HG02870 (cell line): ENCODE measurements around the gene RNF223.
"Not testable (repeated sequence)": the region's sequence is repeated elsewhere in the genome, so short reads cannot be mapped to it uniquely, and the experiment has no call there.

Experiments
- ATAC-seq: cut with Tn5 transposase; IDR thresholded peaks from one replicate; pipeline ENCODE4 v1.9.1; 2021; ENCODE audit warnings: mild to moderate bottlenecking, moderate library complexity; ENCODE audit not compliant: unreplicated experiment

Gene RNF223

GRCh38 chr1:1110561-1110971 lies 36.5 kb upstream of the RNF223 start:
- no peak for ATAC-seq

DNA sequence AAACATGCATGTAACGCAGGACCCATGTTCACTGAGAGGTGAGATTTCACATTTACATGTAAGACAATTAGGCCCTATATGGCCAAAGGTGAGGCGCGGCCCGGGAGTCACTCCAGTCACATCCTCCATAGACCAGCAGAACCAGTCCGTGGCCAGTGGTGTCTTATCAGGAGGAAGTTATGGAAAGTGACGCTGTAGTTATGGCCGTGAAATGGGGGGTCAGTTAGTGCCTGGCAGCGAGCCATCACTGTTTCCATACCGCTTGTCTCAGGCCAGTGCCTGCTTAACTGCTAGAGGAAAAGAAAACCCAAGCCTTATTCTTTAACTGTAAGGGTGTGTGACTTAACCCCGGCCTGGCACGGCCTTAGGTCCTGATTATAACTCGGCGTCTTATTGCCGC lies 35.6 kb upstream of the RNF223 start:
- no peak for ATAC-seq

GRCh38 chr1:1106510-1107221 lies 32.6 kb upstream of the RNF223 start:
- ATAC-seq = no peak

GRCh38 chr1:1104152-1104551 lies 30.0 kb upstream of the RNF223 start:
- ATAC-seq = not testable (repeated sequence)

GRCh38 chr1:1101503-1101902 lies 27.4 kb upstream of the RNF223 start:
- no peak for ATAC-seq

DNA sequence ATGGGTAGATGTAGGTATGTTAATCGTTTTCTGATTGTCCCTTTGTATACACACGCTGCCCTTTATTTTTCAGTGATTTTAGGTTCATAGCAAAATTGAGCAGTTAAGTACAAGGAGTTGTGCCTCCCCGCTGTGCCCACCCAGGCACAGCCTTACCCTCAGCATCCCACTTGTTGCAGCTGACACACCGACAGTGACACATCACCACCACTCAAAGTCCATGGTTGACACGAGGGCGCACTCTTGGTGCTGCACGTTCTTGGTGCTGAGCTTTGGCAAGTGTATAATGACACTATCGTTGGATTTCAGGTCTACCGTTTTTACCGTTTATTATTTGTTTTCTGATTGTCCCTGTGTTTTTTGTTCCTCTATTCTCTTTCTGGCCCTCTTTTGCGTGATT lies 26.2 kb upstream of the RNF223 start:
- no peak for ATAC-seq

- no peak for ATAC-seq
Measured at GRCh38 chr1:1099506-1100183, 25.5 kb upstream of the RNF223 start.

DNA sequence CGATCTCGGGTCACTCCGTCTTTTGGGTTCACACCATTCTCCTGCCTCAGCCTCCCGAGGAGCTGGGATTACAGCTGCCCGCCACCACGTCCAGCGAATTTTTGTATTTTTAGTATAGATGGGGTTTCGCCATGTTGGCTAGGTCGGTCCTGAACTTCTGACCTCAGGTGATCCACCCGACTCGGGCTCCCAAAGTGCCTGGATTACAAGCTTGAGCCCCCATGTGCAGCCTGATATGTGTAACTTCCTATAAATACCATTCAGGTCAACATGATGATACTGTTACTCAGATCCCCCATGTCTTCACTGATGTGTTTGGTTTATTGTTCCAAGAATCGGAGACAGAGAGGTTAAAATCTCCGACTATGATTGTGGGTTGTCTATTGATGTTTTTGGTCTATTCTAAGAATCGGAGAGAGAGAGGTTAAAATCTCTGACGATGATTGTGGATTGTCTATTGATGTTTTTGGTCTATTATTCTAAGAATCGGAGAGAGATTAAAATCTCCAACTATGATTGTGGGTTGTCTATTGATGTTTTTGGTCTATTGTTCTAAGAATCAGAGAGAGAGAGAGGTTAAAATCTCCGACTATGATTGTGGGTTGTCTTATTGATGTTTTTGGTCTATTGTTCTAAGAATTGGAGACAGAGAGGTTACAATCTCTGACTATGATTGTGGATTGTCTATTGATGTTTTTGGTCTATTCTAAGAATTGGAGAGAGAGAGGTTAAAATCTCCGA lies 24.7 kb upstream of the RNF223 start:
- no peak for ATAC-seq

DNA sequence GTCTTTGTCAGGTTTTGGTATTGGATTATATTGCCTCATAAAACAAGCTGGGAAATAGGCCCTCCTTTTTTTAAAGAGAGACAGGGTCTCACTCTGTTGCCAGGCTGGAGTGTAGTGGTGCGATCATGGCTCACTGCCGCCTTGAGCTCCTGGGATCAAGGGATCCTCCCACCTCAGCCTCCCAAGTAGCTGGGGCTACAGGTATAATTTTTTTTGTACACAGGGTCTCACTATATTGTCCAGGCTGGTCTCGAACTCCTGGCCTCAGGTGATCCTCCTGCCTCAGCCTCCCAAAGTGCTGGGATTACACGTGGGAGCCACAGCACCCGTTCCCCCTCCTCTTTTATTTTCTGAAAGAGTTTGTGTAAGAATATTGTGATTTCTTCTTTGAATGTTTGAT lies 22.0 kb upstream of the RNF223 start:
- ATAC-seq = not testable (repeated sequence)

DNA sequence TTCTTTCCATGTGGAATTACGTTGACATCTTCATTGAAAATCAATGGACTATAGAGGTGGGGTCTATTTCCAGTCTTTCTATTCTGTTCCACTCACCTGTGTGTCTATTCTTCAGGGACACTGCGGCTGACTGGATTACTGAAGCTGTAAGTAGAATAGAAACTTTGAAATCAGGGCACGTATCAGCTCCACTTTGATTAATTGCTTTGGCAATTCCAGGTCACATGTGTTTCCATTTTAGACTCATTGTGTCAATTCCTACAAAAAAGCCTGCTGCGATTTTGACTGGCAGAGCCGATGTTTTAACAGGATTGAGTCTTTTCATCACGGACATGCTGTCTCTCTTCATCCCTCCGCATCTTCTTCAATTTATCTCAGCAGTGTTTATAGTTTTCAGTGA lies 20.9 kb upstream of the RNF223 start:
- no peak for ATAC-seq

DNA sequence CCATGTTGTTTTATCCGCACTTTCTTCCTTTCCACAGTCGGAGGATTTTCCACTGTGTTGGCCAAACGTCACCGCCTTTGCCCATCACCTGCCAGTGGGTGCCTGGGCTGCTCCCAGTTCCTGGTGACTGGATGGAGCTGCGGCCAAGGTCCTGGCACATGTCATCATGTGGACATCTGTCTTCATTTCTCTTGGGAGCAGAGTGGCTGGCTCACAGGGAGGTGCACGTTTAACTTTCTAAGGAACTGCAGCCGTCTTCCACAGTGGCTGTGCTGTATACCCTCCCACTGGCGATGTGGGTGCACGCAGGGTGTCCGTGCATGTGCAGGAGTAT lies 19.5 kb upstream of the RNF223 start:
- ATAC-seq = no peak

GRCh38 chr1:1092894-1093609 lies 18.9 kb upstream of the RNF223 start:
- ATAC-seq = no peak

DNA sequence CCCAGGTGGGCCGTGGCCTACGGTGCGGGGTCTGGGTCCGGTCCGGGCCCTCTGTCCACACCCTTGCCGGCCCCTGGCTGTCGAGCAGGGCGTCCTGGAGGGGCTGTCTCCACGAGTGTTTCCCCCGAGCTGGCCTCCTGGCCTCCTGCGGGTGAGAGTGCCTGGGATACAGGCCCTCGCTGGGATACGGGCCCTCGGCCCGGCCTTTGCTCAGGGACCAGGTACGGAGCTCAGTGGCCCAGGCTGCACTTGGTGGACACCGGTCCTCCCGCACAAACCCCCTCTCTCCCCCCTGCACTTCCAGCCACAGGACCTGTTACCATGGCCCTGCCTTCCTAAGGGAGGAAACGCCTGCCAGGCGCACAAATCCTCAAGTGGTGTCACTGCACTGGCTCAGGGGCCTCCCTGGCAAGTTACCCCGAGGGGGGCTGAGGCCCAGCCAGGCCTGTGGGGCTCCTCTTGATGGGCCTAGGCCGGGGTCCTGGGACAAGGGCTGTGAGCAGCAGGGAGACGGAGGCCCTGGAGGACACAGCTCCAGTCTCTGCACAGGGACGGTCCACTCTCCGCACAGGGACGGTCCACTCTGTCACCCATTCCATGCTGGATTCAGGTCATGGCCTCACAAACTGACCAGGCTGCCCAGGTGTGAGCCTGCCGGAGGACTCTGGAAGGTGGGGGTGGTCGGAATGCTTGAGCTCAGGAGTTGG lies 18.2 kb upstream of the RNF223 start:
- ATAC-seq = no peak

- no peak for ATAC-seq
Measured at GRCh38 chr1:1091344-1092148, 17.4 kb upstream of the RNF223 start.

DNA sequence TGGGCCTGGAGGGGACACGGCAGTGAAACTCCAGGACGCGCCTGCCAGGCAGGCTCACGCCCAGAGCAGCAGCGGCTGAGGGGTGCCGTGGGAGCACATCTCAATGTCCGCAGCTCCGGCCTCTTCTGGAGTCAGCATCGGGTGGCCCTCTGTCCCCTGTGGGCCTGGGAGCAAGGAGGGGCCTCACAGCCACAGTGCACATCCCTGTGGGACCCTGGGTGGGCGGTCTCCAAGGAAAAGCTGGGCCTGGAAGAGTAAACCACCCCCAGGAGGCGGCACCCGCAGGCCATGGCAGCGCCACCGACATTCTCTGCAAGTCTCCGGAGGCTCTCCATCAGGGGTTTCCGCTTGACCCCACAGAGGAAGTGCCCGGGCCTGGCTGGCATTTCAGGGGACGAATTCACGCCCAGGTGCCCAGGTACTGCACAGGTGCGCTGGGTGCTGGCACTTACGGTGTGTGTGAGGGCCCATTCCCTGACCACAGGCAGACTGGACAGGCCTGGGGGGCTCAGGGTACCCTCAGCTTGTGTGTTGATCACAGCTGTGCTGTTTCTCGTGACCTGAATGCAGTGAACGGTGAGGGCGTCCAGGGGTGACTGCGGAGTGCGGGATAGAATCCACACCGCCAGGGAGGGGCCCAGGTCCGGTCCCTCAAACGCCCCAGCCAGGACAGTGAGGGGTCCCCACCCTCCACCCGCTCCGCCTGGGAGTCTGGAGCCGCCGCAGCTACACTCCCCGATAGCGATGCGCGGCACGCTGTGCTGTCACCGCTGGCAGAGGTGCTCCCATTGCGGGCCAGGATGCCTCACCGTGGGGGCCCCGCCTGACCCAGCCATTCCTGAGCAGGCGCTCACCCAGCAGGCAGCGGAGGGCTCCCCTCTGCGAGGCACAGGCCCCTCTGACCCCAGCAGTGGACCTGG lies 16.6 kb upstream of the RNF223 start:
- no peak for ATAC-seq

GRCh38 chr1:1089731-1090423 lies 15.8 kb upstream of the RNF223 start:
- no peak for ATAC-seq

- no peak for ATAC-seq
Measured at GRCh38 chr1:1088801-1089680, 14.9 kb upstream of the RNF223 start.
